HK-2 (cell line): ENCODE data around the gene GADD45B.
"Not testable (repeated sequence)": the region's sequence is repeated elsewhere in the genome, so short reads cannot be mapped to it uniquely, and the experiment has no call there.

Source experiments
- DNase-seq: peaks from one replicate; pipeline ENCODE4 v3.0.0-alpha.2; 2018; ENCODE audit not compliant: unreplicated experiment

Gene GADD45B

DNA sequence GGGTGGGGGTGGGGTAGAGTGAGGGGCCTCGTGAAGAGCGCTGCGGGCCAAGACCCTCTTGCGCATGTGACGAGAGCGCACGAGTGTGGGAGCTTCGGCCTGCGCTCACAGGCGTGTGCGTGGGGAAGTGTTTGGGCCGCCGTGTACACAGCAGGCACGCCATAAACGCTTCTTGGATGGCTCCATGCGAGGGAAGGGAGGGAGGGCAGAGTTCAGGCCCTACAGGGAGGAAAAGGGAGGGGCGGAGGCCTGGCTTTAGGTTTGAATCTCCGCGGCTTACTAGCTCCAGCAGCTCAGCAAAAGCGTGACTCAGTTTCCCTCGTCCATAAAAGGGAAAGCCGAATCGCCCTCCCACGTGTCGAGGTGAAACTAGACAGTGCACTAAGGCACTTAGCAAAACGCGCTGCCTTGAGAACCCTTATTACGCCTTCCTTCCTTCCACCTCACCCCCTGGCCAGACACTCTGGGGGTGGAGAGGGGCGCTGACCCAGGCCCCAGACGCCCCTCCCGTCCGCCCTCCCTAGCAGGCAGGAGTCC is 12.5 kb downstream of the GADD45B start:
- DNase-seq, result no peak

DNA sequence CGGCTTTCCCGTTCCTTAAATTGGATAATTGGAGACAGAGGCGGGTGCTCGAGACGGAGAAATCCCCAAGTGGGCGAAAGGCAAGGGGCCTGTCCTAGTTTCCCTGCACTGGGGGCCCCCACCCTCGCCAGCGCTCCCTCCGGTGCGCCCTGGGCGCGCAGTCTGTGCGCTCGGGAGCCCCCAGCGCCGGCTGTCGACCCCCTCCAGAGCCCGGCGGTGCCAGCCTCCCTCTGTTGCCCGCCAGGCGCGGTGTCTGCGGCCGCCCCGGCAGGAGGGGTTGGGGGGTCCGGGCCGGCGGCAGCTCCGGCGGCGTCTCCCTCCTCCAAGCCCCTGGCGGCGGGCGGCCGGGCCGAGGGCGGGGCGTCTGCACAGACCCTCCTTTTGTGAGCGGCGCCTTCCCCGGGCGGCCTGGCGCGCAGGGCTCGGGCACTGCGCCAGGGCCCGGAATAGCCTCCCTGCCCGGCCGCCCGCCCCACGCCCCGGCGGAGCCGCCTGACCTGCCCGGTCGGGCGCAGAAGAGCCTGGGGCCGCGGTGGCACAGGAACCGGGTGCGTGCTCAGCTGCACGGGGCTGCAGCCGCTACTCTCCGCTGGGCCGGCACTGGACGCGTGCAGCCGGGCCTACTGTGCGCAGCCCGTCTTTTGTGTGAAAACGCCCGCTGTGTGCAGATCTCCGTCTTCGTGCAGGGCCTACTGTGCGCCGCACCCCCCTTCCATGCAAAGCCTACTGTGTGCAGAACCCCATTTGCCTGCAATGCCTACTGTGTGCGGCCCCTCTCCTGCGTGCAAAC is 13.2 kb downstream of the GADD45B start:
- DNase-seq, result peak; percentile 67

- DNase-seq, result no peak
Measured at GRCh38 chr19:2490659-2491058, 14.7 kb downstream of the GADD45B start.

GRCh38 chr19:2491130-2491801 is 15.3 kb downstream of the GADD45B start:
- DNase-seq, result peak; percentile 87

- DNase-seq, result no peak
Measured at GRCh38 chr19:2492870-2493269, 16.9 kb downstream of the GADD45B start.

DNA sequence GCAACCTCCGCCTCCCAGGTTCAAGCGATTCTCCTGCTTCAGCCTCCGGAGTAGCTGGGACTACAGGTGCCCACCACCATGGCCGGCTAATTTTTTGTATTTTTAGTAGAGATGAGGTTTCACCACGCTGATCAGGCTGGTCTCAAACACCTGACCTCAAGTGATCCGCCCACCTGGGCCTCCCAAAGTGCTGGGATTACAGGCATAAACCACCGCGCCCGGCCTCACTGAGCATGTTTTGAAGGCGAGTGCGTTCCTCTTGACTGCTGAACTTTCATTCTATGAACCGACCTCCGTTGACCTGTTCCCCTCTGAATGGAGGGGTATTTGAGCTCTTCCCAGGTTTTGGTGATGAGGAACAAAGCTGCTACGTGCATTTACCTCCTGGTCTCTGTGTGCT is 17.5 kb downstream of the GADD45B start:
- not testable (repeated sequence) for DNase-seq

GRCh38 chr19:2494084-2494446 is 18.1 kb downstream of the GADD45B start:
- peak; percentile 57 for DNase-seq

DNA sequence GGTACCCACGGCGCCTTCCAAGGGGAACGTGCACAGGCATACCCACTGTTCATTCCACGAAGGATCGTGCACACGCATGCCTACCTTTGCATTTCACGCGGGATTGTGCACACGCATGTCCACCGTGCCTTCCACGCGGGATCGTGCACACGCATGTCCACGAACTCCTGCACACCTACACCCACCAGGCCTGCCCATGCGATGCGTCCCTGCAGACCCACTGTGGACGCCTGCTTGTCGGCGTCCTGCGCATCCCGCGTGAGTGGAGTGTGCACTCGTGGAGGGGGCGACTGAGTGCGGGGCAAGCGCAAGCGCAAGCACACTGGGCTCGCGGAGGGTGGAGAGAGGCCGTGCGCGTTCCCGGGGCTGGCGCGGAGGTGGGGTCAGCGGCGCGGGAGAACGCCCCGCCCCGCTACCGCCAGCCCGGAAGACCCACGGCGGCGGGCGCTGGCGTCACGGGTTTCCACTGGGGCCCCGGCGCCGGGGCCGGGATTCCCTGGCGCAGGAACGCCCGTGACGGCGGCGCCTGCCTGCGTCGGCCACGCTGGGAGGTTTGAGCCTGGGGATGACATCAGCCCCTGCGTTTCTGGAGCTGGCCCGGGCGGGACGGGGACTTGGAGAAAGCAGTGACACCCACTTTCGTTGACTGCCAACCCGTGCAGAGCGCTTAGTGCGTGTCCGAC is 18.7 kb downstream of the GADD45B start:
- DNase-seq, result peak; percentile 62

- peak; percentile 80 for DNase-seq
Measured at GRCh38 chr19:2495130-2495641, 19.3 kb downstream of the GADD45B start.

GRCh38 chr19:2495651-2496316 is 19.9 kb downstream of the GADD45B start:
- DNase-seq, result peak; percentile 56

GRCh38 chr19:2497186-2497585 is 21.3 kb downstream of the GADD45B start:
- DNase-seq, result no peak

DNA sequence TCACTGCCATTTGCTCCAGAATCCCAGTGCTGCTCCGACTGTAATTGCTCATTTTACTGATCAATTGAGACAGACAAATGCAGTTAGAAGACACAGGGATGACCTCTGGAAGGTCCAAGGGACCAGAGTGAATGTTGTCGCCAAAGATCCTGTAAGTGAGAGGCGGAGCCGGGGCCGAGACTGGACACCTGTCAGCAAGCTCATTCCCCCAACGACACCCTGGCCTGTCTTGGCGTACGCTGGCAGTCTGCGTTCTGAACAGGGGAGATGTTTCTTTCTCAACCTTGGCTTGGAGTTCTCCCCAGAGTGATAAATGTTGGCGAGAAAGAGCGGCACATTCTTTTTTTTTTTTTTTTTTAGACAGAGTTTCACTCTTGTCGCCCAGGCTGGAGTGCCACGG is 24.2 kb downstream of the GADD45B start:
- no peak for DNase-seq

DNA sequence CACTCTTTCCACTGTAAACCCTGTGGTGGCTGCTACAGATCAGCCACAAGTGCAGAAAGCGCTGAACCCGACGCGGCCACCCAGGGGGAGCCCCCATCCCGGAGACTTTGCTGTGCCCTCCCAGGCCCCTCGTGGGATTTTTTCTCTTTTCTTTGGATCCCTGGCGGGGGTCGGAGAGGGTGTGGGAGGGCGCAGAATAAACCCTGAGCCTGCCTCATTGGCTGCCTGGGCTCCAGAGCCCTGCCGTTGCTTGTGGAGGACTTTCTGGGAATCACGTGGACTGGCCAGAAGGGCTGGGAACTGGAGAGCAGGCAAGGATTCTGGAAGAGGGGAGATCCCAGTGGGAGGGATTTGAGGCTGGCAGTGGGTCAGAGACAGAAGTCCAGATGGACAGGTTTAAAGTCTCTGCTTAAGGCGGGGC is 24.9 kb downstream of the GADD45B start:
- DNase-seq, result no peak

DNA sequence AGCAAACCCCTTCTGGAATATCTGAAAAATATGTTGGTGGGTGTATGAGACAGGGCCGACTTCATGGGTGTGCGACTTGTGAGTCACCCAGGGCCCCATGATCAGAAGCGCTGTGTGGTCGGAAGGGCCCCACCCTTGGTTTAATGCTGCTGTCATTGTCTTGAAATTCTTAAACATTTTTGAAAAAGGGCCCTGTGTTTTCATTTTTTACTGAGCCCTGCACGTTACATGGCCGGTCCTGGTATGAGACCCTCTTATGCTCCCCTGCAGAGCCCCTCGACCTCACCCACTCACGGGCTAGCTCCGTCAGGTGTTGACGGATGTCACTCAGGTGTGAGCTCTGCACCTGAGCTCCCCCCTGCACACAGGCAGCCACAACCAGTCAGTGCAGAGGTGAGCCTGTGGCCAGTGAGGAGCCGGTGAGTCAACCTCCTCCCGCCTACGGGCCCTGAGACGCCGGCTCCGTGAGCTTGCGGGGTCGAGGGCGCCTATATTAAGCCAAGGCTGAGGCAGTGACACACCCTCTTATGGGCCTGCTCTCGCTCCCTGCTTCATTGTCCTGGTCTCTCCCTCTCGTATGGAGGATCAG is 27.7 kb downstream of the GADD45B start:
- peak; percentile 78 for DNase-seq

DNA sequence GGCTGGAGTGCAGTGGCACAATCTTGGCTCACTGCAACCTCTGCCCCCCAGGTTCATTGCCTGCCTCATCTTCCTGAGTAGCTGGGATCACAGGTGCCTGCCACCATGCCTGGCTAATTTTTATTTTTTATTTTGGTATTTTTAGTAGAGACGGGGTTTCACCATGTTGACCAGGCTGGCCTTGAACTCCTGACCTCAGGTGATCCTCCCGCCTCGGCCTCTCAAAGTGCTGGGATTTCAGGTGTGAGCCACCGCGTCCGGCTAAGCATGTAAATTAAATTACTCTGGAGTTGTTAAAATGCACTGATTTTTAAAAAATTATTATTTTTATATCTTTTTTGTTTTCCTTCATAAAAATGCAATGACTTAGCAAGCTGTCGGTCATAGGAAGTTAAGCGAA is 30.7 kb downstream of the GADD45B start:
- not testable (repeated sequence) for DNase-seq

DNA sequence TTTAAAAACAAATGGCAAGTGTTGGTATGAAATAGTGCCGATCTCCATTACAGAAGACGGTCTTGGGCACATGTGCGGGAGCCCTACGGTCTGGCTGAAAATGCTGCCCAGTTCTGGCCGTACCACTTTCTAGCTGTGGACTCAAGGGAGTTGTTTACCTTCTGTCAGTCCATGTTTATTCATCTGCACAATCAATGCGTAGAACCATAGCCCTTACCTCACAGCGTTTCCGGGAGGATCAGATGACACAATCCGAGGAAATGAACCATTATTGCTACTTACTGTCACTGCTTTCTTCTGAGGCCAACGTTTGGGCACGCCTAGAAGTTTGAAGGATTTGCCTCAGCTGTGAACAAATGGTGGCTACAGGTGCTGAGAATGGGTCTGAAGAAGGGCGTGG is 31.2 kb downstream of the GADD45B start:
- no peak for DNase-seq

- DNase-seq, result no peak
Measured at GRCh38 chr19:2509096-2509495, 33.2 kb downstream of the GADD45B start.

DNA sequence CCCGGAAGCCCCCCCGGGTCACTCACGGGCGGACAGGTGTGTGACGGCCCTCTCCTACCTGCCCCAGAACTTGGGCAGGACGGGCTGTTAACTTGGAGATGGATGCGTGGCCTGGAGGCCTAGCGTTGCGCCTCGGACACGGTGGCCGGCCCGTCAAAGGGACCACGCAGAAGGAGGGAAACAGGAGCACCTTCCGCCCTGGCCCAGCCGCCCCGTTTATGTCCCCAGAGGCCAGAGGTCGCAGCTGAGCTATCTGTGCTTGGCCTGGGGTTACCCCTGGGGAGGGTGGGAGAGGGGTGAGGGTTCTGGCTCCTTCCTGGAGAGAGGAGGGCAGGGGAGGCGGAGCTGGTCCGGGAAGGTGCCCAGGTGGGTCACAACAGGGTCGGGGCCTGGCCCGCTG is 35.6 kb downstream of the GADD45B start:
- no peak for DNase-seq

DNA sequence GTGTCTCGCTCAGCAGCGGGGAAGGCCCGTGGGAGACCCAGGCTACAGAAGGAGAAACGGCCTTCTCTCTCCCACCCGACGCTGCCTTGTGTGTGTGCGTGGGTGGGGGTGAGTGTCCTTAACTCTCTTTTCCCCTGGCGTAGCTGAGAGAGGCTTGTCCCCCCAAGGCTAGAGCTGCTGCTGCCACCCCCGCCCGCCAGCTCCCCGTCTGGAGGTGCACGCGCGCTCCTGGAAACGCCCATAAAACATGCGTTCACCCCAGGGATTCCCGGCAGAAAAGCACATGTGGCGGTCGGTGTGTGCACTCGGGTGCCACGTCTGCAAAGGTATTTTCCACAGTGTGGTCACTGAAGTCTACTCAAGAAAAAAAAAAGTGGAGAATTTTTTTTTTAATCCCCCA is 36.1 kb downstream of the GADD45B start:
- no peak for DNase-seq

DNA sequence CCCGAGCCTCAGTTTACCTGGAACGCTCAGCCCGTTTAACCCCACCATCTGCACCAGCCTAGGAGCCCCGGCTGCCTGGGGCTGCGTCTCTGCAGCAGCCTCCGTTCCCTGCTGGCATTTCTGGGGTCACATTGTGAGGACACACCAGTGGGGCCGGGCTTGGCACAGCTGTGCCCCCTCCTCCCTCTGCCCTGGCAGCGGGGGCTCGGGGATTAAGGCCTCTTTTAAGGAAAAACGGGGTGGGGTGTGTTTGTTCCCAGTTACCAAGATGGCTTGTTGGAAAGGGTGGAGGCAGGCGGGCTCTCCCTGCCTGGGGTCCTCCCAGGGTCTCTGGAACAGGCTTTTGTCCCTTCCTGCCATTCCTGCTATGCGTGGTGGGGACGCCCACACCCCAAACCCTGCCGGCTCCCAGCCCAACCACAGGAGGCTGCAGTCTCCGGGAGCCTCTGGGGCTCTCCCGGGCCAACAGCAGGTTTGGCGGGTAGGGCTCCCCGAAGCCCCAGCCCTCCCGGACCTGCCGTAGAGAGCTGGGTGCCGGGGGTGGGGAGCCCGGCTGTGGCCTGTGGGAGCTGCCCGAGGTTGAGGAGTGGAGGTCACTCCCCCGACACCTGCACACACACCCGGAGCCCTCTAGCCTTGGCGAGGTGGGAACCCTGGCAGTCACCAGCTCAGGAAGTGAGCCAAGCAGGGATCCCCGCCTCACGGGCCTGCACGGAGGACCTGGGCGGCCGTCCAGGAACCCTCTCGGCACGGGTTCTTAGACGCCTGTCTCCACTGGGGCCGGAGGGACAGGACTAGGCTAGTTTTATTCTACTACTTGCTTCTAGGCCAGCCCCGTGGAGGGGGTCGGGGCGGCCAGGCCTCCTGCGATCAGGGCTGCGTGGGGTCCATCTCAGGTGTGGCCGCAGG is 36.9 kb downstream of the GADD45B start:
- DNase-seq, result no peak
